H1 (cell line): Measurements from ENCODE around the gene ZNRF2. TPM values are rescaled to one million over a fixed set of nuclear protein-coding genes. Genes with fewer than 3 reads are reported as not detected.

Source experiments
- CTCF ChIA-PET: fragments of 300-600 bp; sonication (Branson Sonifier 250); formaldehyde crosslinking; loops from one replicate; lab custom pipeline; 2021; ENCODE audit not compliant: partially characterized antibody; lab: Charles Lee
- POLR2A ChIA-PET: fragments of 300-600 bp; sonication (Branson Sonifier 250); formaldehyde crosslinking; loops from one replicate; lab custom pipeline; 2021; ENCODE audit warnings: inconsistent platforms; ENCODE audit not compliant: partially characterized antibody; lab: Charles Lee
- DNase-seq, 2 experiments: peaks; one replicate each; pipeline versions ENCODE4 v3.0.0 to v3.0.0-alpha.2; 2010 to 2022; ENCODE audit warnings: low spot score in 2 of 2, low read depth in 1 of 2, mixed read lengths in 1 of 2
- FAIRE-seq: peaks from 2 replicates; lab custom pipeline; 2011; peaks lifted over from hg19 to GRCh38; lab: Jason Lieb, UNC
- H2AFZ ChIP-seq: 2 replicates; pipeline ENCODE4 v1.8.1; 2012; ENCODE audit warnings: low read length, inconsistent platforms
- H2AK5ac ChIP-seq: 2 replicates; pipeline ENCODE4 v1.6.1; 2013; ENCODE audit warnings: low read depth, low read length
- H2BK120ac ChIP-seq: replicated peaks from 2 replicates; pipeline ENCODE3; 2013; ENCODE audit warnings: low read depth, low read length, inconsistent platforms
- H2BK12ac ChIP-seq: 2 replicates; pipeline ENCODE4 v1.6.1; 2013; ENCODE audit warnings: low read depth, low read length
- H2BK15ac ChIP-seq: 2 replicates; pipeline ENCODE4 v1.6.1; 2013; ENCODE audit warnings: low read length
- H2BK20ac ChIP-seq: 2 replicates; pipeline ENCODE4 v1.6.1; 2013; ENCODE audit warnings: low read length
- H2BK5ac ChIP-seq: 2 replicates; pipeline ENCODE4 v1.6.1; 2013; ENCODE audit warnings: low read depth, low read length
- H3K14ac ChIP-seq: 2 replicates; pipeline ENCODE4 v1.6.1; 2013; ENCODE audit warnings: inconsistent platforms; ENCODE audit not compliant: insufficient read length
- H3K18ac ChIP-seq: 2 replicates; pipeline ENCODE4 v1.6.1; 2013; ENCODE audit warnings: low read length; ENCODE audit errors: extremely low read depth
- H3K23ac ChIP-seq: 2 replicates; pipeline ENCODE4 v1.6.1; 2013; ENCODE audit warnings: inconsistent platforms; ENCODE audit not compliant: insufficient read length
- H3K23me2 ChIP-seq: 2 replicates; pipeline ENCODE4 v1.6.1; 2013; ENCODE audit warnings: low read depth, low read length
- H3K27ac ChIP-seq: 2 replicates; pipeline ENCODE4 v1.6.1; 2011; ENCODE audit warnings: low read depth, low read length, inconsistent platforms
- H3K27me3 ChIP-seq, 4 experiments: replicated peaks in 1 of 4; 1 replicate in 1 of 4; 2 replicates in 3 of 4; pipeline versions ENCODE4 v1.6.1 to v1.8.1; 2011 to 2013; ENCODE audit warnings: low read length in 3 of 4, mild to moderate bottlenecking in 3 of 4, inconsistent platforms in 2 of 4, mixed read lengths in 2 of 4, moderate library complexity in 1 of 4; ENCODE audit not compliant: control insufficient read depth in 3 of 4, insufficient read depth in 3 of 4; ENCODE audit errors: extremely low read depth in 1 of 4
- H3K36me3 ChIP-seq, 4 experiments: 2 replicates each; pipeline versions ENCODE4 v1.6.1 to v1.8.1; 2011 to 2013; ENCODE audit warnings: mild to moderate bottlenecking in 4 of 4, low read length in 3 of 4, moderate library complexity in 2 of 4, control low read depth in 1 of 4, inconsistent platforms in 1 of 4; ENCODE audit not compliant: insufficient read depth in 4 of 4, control insufficient read depth in 2 of 4
- H3K4ac ChIP-seq: replicated peaks from 2 replicates; pipeline ENCODE3; 2013; ENCODE audit warnings: low read length, low read depth, mixed read lengths, inconsistent platforms; ENCODE audit not compliant: insufficient read length
- H3K4me1 ChIP-seq, 4 experiments: replicated peaks in 1 of 4; 1 replicate in 1 of 4; 2 replicates in 3 of 4; pipeline versions ENCODE4 v1.6.1 to v1.8.1; 2011 to 2013; ENCODE audit warnings: low read length in 3 of 4, inconsistent platforms in 2 of 4, mixed read lengths in 1 of 4; ENCODE audit not compliant: insufficient read depth in 4 of 4, control insufficient read depth in 3 of 4
- H3K4me2 ChIP-seq, 2 experiments: 2 replicates each; pipeline versions ENCODE4 v1.6.1 to v1.8.1; 2011 to 2013; ENCODE audit warnings: low read depth in 2 of 2, low read length in 2 of 2, control low read depth in 1 of 2, inconsistent platforms in 1 of 2, mild to moderate bottlenecking in 1 of 2; ENCODE audit not compliant: insufficient read depth in 1 of 2
- H3K4me3 ChIP-seq, 4 experiments: fragments of 200-600, 300-600 bp in 1 of 4; sonication (generic), shearing (Covaris generic), sonication (Bioruptor Twin) in 1 of 4; 2 replicates each; pipeline versions ENCODE4 v1.5.1 to v1.8.1; 2011 to 2016; ENCODE audit warnings: low read length in 4 of 4, low read depth in 3 of 4, control low read depth in 2 of 4, inconsistent platforms in 2 of 4, mild to moderate bottlenecking in 2 of 4, mixed read lengths in 1 of 4, moderate library complexity in 1 of 4; ENCODE audit not compliant: insufficient read depth in 2 of 4; ENCODE audit errors: extremely low read depth in 1 of 4
- H3K56ac ChIP-seq: replicated peaks from 2 replicates; pipeline ENCODE3; 2013; ENCODE audit warnings: low read depth, mild to moderate bottlenecking, mixed read lengths, low read length, inconsistent platforms; ENCODE audit not compliant: insufficient read length
- H3K79me1 ChIP-seq: 2 replicates; pipeline ENCODE4 v1.6.1; 2013; ENCODE audit warnings: low read depth, low read length, control low read depth
- H3K79me2 ChIP-seq, 2 experiments: 2 replicates each; pipeline versions ENCODE4 v1.6.1 to v1.8.1; 2012 to 2013; ENCODE audit warnings: low read length in 2 of 2, mild to moderate bottlenecking in 2 of 2, inconsistent platforms in 1 of 2; ENCODE audit not compliant: insufficient read depth in 2 of 2, control insufficient read depth in 1 of 2
- H3K9ac ChIP-seq, 4 experiments: replicated peaks in 1 of 4; 1 replicate in 1 of 4; 2 replicates in 3 of 4; pipeline versions ENCODE4 v1.6.1 to v1.8.1; 2011 to 2013; ENCODE audit warnings: low read depth in 3 of 4, low read length in 3 of 4, control low read depth in 2 of 4, mild to moderate bottlenecking in 2 of 4, moderate library complexity in 2 of 4, inconsistent platforms in 1 of 4; ENCODE audit errors: extremely low read depth in 1 of 4
- H3K9me3 ChIP-seq, 2 experiments: 2 replicates each; pipeline versions ENCODE4 v1.6.1 to v1.8.1; 2012 to 2013; ENCODE audit warnings: mild to moderate bottlenecking in 2 of 2, moderate library complexity in 2 of 2, control low read depth in 1 of 2, inconsistent platforms in 1 of 2, low read depth in 1 of 2, low read length in 1 of 2, mixed read lengths in 1 of 2; ENCODE audit not compliant: insufficient read depth in 2 of 2
- H4K20me1 ChIP-seq, 2 experiments: replicated peaks in 1 of 2; 2 replicates each; pipeline versions ENCODE3 to v1.8.1; 2011 to 2013; ENCODE audit warnings: inconsistent platforms in 2 of 2, low read length in 2 of 2, mild to moderate bottlenecking in 1 of 2; ENCODE audit not compliant: insufficient read depth in 2 of 2, control insufficient read depth in 1 of 2
- H4K5ac ChIP-seq: 2 replicates; pipeline ENCODE4 v1.6.1; 2013; ENCODE audit warnings: low read length, low read depth, mixed read lengths, inconsistent platforms; ENCODE audit not compliant: insufficient read length
- H4K8ac ChIP-seq: 2 replicates; pipeline ENCODE4 v1.8.0; 2013; ENCODE audit warnings: mild to moderate bottlenecking, moderate library complexity, low read length, inconsistent platforms; ENCODE audit not compliant: insufficient read depth; ENCODE audit errors: extremely low read depth
- H4K91ac ChIP-seq: replicated peaks from 2 replicates; pipeline ENCODE3; 2013; ENCODE audit warnings: low read length, mixed read lengths, inconsistent platforms; ENCODE audit not compliant: insufficient read length
- ASH2L ChIP-seq: fragments of 200-600, 300-600 bp; sonication (generic); IDR thresholded peaks from one replicate; pipeline ENCODE4 v1.7.1; 2017; ENCODE audit warnings: low read length
- ATF3 ChIP-seq: IDR thresholded peaks from 2 replicates; pipeline ENCODE4 v1.6.1; 2011; ENCODE audit warnings: low read depth, mild to moderate bottlenecking, low read length; ENCODE audit not compliant: insufficient read depth
- FOSL1 ChIP-seq: IDR thresholded peaks from 2 replicates; pipeline ENCODE4 v1.6.1; 2011; ENCODE audit warnings: mild to moderate bottlenecking, low read depth, low read length, moderate library complexity; ENCODE audit not compliant: insufficient read depth
- KDM4A ChIP-seq: IDR thresholded peaks from one replicate; pipeline ENCODE4 v1.7.1; 2012; ENCODE audit warnings: low read depth, mild to moderate bottlenecking, moderate library complexity, low read length, inconsistent platforms; ENCODE audit not compliant: severe bottlenecking
- POLR2AphosphoS5 ChIP-seq: IDR thresholded peaks from 2 replicates; pipeline ENCODE4 v1.6.1; 2011; ENCODE audit warnings: low read depth, low read length
- RFX5 ChIP-seq: IDR thresholded peaks from 2 replicates; pipeline ENCODE4 v1.6.1; 2011; ENCODE audit warnings: low read depth, low read length, improper control_type of control experiment, borderline replicate concordance
- RNF2 ChIP-seq: fragments of 200-900, 300-1000 bp; sonication (generic); IDR thresholded peaks from 2 replicates; pipeline ENCODE4 v1.7.1; 2016; ENCODE audit warnings: borderline replicate concordance, low read depth, mild to moderate bottlenecking, antibody characterized with exemption, low read length; ENCODE audit not compliant: poor library complexity, severe bottlenecking; ENCODE audit errors: missing control alignments
- SP4 ChIP-seq: IDR thresholded peaks from 2 replicates; pipeline ENCODE4 v1.6.1; 2012; ENCODE audit warnings: low read length, inconsistent platforms
- SRF ChIP-seq: IDR thresholded peaks from 2 replicates; pipeline ENCODE4 v1.6.1; 2011; ENCODE audit warnings: mild to moderate bottlenecking, low read depth, low read length, moderate library complexity
- SUZ12 ChIP-seq: fragments of 200-600 bp; sonication (generic); IDR thresholded peaks from 2 replicates; pipeline ENCODE4 v1.6.1; 2012; ENCODE audit warnings: mild to moderate bottlenecking, inconsistent platforms, low read length, moderate library complexity, mixed read lengths
- TAF7 ChIP-seq: optimal IDR thresholded peaks from 2 replicates; pipeline ENCODE3; 2011; ENCODE audit warnings: low read depth, mild to moderate bottlenecking, inconsistent platforms, low read length, moderate library complexity, borderline replicate concordance
- TBP ChIP-seq: IDR thresholded peaks from 2 replicates; pipeline ENCODE4 v1.6.1; 2011; ENCODE audit warnings: low read depth, low read length, improper control_type of control experiment
- TCF12 ChIP-seq: IDR thresholded peaks from 2 replicates; pipeline ENCODE4 v1.6.1; 2011; ENCODE audit warnings: low read depth, mild to moderate bottlenecking, low read length
- USF2 ChIP-seq: IDR thresholded peaks from 2 replicates; pipeline ENCODE4 v1.6.1; 2011; ENCODE audit warnings: low read length, improper control_type of control experiment
- polyA plus RNA-seq, 7 experiments: library from polyadenylated mRNA; depleted of rRNA in 3 of 7; stranded (reverse) in 5 of 7; unstranded in 2 of 7; fragments of >200 nt in 5 of 7; fragments of 200-250 nt in 2 of 7; gene quantifications; 1 replicate in 5 of 7; 2 replicates in 1 of 7; 4 replicates in 1 of 7; pipeline versions ENCODE4 v1.2.1 to v1.2.3, GENCODE V29; 2011 to 2013; ENCODE audit warnings: missing spikeins in 2 of 7, mixed read lengths in 2 of 7
- total RNA-seq: library from RNA; stranded (reverse); fragmentation: NEBNext Ultra II Directional; extraction: Animal tissue kit (Norgen Biotek cat#: 25700); gene quantifications from 2 replicates; pipeline ENCODE4 v1.2.1, GENCODE V29; 2021

Gene ZNRF2
- total and polyA plus RNA-seq, 2 of the 8 experiments (the other 6 are each of a cell fraction or from before 2014, with no cell fraction given) = 2.9 to 16.2 TPM

- Histone ChIP-seq H3K79me1 (no peaks in the 10 kb centered on the region), H2AFZ (no peak overlapping the region), H4K20me1 (no peaks in the 10 kb centered on the region), H3K79me2 (no peaks in the 10 kb centered on the region), H2BK5ac (no peak overlapping the region), H2BK15ac (no peak overlapping the region), H3K27ac (no peak overlapping the region), H3K4ac (no peak overlapping the region), H3K9me3 (no peaks in the 10 kb centered on the region), H2BK20ac (no peak overlapping the region), H4K91ac (no peak overlapping the region), H3K23me2 (no peaks in the 10 kb centered on the region), H3K36me3 (peaks cover 0 to 6% (median 2%) of the 10 kb centered on the region in 4 experiments; a peak in 3 of 8 replicates), H3K56ac (no peak overlapping the region), H3K4me1 (no peaks in the 10 kb centered on the region; a peak in 2 of 7 replicates), H2BK120ac (no peak overlapping the region), H3K4me3 (no peak overlapping the region), H3K14ac (no peak overlapping the region), H3K23ac (no peak overlapping the region), H3K18ac (no peak overlapping the region), H3K27me3 (no peaks in the 10 kb centered on the region), H3K4me2 (no peak overlapping the region), H4K5ac (no peak overlapping the region), H2BK12ac (no peak overlapping the region), H4K8ac (no peak overlapping the region), H2AK5ac (no peak overlapping the region), H3K9ac (no peak overlapping the region)
- DNase-seq (no peak), FAIRE-seq (no peak)
- CTCF ChIA-PET = interaction anchor here (0.6 to 1.3 kb wide), 6 partner anchors 141 to 1498 kb away, joined by 3 to 4 read pairs (median 3); no protein-coding TSS in a partner anchor
- POLR2A ChIA-PET = no interaction called here
- TF ChIP-seq KDM4A (no peak), SRF (no peak), RFX5 (no peak), ATF3 (no peak), USF2 (no peak), SP4 (no peak), TBP (no peak), FOSL1 (no peak), POLR2AphosphoS5 (no peak), TCF12 (no peak), TAF7 (no peak), ASH2L (no peak), RNF2 (no peak), SUZ12 (no peak)
Observed at GRCh38 chr7:30369879-30370278, 85.5 kb downstream of the ZNRF2 start.
